HEK293T (cell line): ENCODE results near the gene CLEC16A.

ENCODE experiments used
- ARNT ChIP-seq: fragments of 450-650 bp; IDR thresholded peaks from 2 replicates; pipeline ENCODE4 v1.6.1; 2017; ENCODE audit warnings: mild to moderate bottlenecking
- BHLHE40 ChIP-seq: fragments of 450-650 bp; IDR thresholded peaks from 2 replicates; pipeline ENCODE4 v1.6.1; 2016; ENCODE audit warnings: mild to moderate bottlenecking, moderate library complexity, borderline replicate concordance
- CTBP1 ChIP-seq: fragments of 450-650 bp; IDR thresholded peaks from 2 replicates; pipeline ENCODE4 v1.6.1; 2016; ENCODE audit warnings: borderline replicate concordance
- ELF4 ChIP-seq: fragments of 450-650 bp; IDR thresholded peaks from 2 replicates; pipeline ENCODE4 v1.6.1; 2017; ENCODE audit warnings: antibody characterized with exemption
- FOXA1 ChIP-seq: fragments of 450-650 bp; IDR thresholded peaks from 2 replicates; pipeline ENCODE4 v1.6.1; 2016; ENCODE audit warnings: mild to moderate bottlenecking
- FOXM1 ChIP-seq: fragments of 450-650 bp; IDR thresholded peaks from 2 replicates; pipeline ENCODE4 v1.6.1; 2017; ENCODE audit warnings: mild to moderate bottlenecking, borderline replicate concordance
- HDGF ChIP-seq: fragments of 450-650 bp; IDR thresholded peaks from 2 replicates; pipeline ENCODE4 v1.6.1; 2017; ENCODE audit warnings: antibody characterized with exemption, borderline replicate concordance
- NFRKB ChIP-seq: fragments of 450-650 bp; IDR thresholded peaks from 2 replicates; pipeline ENCODE4 v1.6.1; 2016; ENCODE audit warnings: mild to moderate bottlenecking, moderate library complexity
- PKNOX1 ChIP-seq: fragments of 450-650 bp; IDR thresholded peaks from 2 replicates; pipeline ENCODE4 v1.6.1; 2016
- SP1 ChIP-seq: fragments of 450-650 bp; IDR thresholded peaks from 2 replicates; pipeline ENCODE4 v1.6.1; 2017

- TF ChIP-seq PKNOX1, result no peak
- no peak for TF ChIP-seq FOXA1
- no peak for TF ChIP-seq CTBP1
- no peak for TF ChIP-seq BHLHE40
- TF ChIP-seq NFRKB, result no peak
- no peak for TF ChIP-seq SP1
- TF ChIP-seq FOXM1, result no peak
- no peak for TF ChIP-seq HDGF
- no peak for TF ChIP-seq ARNT
- TF ChIP-seq ELF4, result no peak
Observed at GRCh38 chr16:10988879-10989278, 44.5 kb downstream of the CLEC16A start.
